ENCODE measurements around the gene KIRREL2. TPM values are rescaled to one million over a fixed set of nuclear protein-coding genes. Genes with fewer than 3 reads are reported as not detected.

KIRREL2 gene
- total and polyA plus RNA-seq, 2 experiments from 2014 or later = 3.6 to 9.9 TPM

DNA sequence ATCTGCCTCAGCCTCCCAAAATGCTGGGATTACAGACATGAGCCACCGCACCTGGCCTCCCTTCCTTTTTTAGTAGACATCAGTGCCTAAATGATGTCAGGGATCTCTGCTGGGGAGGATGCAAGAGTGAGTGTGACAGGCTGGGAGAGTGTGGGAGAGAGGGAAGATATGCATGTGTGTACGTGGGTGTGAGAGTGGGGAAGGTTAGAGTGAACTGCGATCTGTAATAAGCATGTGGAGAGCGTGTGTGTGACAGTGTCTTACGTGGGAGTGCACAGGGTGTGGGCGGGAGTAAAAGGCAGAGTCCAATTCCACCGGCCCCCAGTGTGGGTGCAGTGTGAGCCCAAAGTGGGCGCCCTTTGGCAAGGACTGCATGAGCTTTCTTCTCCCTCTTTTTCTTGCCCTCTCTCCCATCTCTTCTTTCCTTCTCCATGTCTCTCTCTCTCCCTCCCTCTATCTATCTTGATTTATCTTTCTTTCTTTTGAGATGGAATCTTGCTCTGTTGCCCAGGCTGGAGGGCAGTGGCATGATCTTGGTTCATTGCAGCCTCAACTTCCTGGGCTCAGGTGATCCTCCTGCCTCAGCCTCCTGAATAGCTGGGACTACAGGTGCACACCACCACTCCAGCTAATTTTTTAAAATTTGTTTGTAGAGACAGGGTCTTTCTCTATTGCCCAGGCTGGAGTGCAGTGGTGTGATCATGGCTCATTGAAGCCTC is 3.5 kb upstream of the KIRREL2 start:
- Mint-ChIP-seq H3K4me1 (peaks cover 30% of the 10 kb centered on the region), H3K27me3 (ENCODE audit: insufficient read depth, low read depth, poor library complexity) (peaks cover 44% of the 10 kb centered on the region), H3K27ac (no peak overlapping the region), H3K9me3 (no peaks in the 10 kb centered on the region), H3K36me3 (ENCODE audit: low read depth) (no peaks in the 10 kb centered on the region), H3K4me3 (no peak overlapping the region)
- H3K79me2 ChIP-seq (replicated peaks; ENCODE audit: insufficient read depth) = no peaks in the 10 kb centered on the region
- no peak overlapping the region for H3K4me3 ChIP-seq
- H2AFZ ChIP-seq = no peak overlapping the region
- no peak overlapping the region for H3K27ac ChIP-seq (ENCODE audit: low read depth)
- H3K4me2 ChIP-seq = no peak overlapping the region
- H3K27me3 ChIP-seq (ENCODE audit: insufficient read depth) = peaks cover 31% of the 10 kb centered on the region
- no peaks in the 10 kb centered on the region for H3K36me3 ChIP-seq (ENCODE audit: insufficient read depth)
- TF ChIP-seq, protein P1, sequence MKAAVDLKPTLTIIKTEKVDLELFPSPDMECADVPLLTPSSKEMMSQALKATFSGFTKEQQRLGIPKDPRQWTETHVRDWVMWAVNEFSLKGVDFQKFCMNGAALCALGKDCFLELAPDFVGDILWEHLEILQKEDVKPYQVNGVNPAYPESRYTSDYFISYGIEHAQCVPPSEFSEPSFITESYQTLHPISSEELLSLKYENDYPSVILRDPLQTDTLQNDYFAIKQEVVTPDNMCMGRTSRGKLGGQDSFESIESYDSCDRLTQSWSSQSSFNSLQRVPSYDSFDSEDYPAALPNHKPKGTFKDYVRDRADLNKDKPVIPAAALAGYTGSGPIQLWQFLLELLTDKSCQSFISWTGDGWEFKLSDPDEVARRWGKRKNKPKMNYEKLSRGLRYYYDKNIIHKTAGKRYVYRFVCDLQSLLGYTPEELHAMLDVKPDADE (IDR thresholded peaks at IDR 0.05) = no peak
- no peak for TF ChIP-seq STAT1 (IDR thresholded peaks at IDR 0.05; ENCODE audit: unreplicated experiment)
- no peak for TF ChIP-seq EZH2 (IDR thresholded peaks at IDR 0.05; ENCODE audit: low read depth, unreplicated experiment)
- TF ChIP-seq ZNF114 (CRISPR knock-in tag; IDR thresholded peaks at IDR 0.05) = no peak
- TF ChIP-seq, protein P2, sequence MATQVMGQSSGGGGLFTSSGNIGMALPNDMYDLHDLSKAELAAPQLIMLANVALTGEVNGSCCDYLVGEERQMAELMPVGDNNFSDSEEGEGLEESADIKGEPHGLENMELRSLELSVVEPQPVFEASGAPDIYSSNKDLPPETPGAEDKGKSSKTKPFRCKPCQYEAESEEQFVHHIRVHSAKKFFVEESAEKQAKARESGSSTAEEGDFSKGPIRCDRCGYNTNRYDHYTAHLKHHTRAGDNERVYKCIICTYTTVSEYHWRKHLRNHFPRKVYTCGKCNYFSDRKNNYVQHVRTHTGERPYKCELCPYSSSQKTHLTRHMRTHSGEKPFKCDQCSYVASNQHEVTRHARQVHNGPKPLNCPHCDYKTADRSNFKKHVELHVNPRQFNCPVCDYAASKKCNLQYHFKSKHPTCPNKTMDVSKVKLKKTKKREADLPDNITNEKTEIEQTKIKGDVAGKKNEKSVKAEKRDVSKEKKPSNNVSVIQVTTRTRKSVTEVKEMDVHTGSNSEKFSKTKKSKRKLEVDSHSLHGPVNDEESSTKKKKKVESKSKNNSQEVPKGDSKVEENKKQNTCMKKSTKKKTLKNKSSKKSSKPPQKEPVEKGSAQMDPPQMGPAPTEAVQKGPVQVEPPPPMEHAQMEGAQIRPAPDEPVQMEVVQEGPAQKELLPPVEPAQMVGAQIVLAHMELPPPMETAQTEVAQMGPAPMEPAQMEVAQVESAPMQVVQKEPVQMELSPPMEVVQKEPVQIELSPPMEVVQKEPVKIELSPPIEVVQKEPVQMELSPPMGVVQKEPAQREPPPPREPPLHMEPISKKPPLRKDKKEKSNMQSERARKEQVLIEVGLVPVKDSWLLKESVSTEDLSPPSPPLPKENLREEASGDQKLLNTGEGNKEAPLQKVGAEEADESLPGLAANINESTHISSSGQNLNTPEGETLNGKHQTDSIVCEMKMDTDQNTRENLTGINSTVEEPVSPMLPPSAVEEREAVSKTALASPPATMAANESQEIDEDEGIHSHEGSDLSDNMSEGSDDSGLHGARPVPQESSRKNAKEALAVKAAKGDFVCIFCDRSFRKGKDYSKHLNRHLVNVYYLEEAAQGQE (IDR thresholded peaks at IDR 0.05; ENCODE audit: unreplicated experiment) = no peak
- no peak for TF ChIP-seq JUNB (IDR thresholded peaks at IDR 0.05; ENCODE audit: unreplicated experiment)
- TF ChIP-seq CTCF (conservative IDR thresholded peaks at IDR 0.05; ENCODE audit: low read depth in 2 of 2) = no peak
- TF ChIP-seq NANOG (IDR thresholded peaks at IDR 0.05; ENCODE audit: borderline replicate concordance) = no peak
- no peak for TF ChIP-seq CREB1 (CRISPR knock-in tag; IDR thresholded peaks at IDR 0.05; ENCODE audit: low read depth)
- no peak for TF ChIP-seq POLR2AphosphoS5 (IDR thresholded peaks at IDR 0.05; ENCODE audit: low read depth)
- no peak for TF ChIP-seq ZNF331 (CRISPR knock-in tag; IDR thresholded peaks at IDR 0.05; ENCODE audit: low read depth)
- no peak for TF ChIP-seq ZNF462 (CRISPR knock-in tag; IDR thresholded peaks at IDR 0.05)
- 0 out of 2 replicates have a peak, but pooled peaks cover 3% of the 10 kb centered on the region for H3F3A ChIP-seq (replicated peaks; ENCODE audit: low read depth)
- H4K20me1 ChIP-seq (replicated peaks; ENCODE audit: insufficient read depth) = no peaks in the 10 kb centered on the region
- no peak for DNase-seq (ENCODE audit: low spot score)
- H3K9me2 ChIP-seq (ENCODE audit: insufficient read depth) = no peaks in the 10 kb centered on the region
- ATAC-seq = no peak
- peaks cover 28% of the 10 kb centered on the region for H3K4me1 ChIP-seq (ENCODE audit: insufficient read depth)
